Measurements from ENCODE around the gene PTPRN2.

PTPRN2 gene

DNA sequence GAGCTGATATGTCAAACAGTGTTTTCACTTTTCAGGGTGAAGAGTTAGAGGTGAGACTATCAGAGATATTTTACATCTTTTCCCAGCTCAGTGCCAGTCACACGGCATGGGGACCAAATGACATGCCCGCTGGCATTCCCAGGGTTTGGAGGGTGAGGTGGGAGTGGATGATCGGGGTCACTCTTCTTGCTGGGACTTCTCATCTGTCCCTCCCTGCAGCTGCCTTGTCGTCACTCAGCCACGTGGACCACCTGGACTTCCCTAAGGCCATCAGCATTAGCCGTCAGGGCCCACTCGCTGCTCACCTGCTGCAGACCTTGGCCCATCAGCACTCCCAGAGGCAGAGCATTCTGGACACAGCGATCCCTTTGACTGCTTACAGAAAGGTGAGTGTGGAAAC is 949.1 kb downstream of the PTPRN2 start:
- DNase-seq (ENCODE audit: low read depth): no peak
- TF ChIP-seq, protein P1, sequence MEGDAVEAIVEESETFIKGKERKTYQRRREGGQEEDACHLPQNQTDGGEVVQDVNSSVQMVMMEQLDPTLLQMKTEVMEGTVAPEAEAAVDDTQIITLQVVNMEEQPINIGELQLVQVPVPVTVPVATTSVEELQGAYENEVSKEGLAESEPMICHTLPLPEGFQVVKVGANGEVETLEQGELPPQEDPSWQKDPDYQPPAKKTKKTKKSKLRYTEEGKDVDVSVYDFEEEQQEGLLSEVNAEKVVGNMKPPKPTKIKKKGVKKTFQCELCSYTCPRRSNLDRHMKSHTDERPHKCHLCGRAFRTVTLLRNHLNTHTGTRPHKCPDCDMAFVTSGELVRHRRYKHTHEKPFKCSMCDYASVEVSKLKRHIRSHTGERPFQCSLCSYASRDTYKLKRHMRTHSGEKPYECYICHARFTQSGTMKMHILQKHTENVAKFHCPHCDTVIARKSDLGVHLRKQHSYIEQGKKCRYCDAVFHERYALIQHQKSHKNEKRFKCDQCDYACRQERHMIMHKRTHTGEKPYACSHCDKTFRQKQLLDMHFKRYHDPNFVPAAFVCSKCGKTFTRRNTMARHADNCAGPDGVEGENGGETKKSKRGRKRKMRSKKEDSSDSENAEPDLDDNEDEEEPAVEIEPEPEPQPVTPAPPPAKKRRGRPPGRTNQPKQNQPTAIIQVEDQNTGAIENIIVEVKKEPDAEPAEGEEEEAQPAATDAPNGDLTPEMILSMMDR (conservative IDR thresholded peaks at IDR 0.05; ENCODE audit: low read depth, low read length): no peak
- H3K4me3 ChIP-seq (ENCODE audit: low read depth, low read length): no peak overlapping the region

DNA sequence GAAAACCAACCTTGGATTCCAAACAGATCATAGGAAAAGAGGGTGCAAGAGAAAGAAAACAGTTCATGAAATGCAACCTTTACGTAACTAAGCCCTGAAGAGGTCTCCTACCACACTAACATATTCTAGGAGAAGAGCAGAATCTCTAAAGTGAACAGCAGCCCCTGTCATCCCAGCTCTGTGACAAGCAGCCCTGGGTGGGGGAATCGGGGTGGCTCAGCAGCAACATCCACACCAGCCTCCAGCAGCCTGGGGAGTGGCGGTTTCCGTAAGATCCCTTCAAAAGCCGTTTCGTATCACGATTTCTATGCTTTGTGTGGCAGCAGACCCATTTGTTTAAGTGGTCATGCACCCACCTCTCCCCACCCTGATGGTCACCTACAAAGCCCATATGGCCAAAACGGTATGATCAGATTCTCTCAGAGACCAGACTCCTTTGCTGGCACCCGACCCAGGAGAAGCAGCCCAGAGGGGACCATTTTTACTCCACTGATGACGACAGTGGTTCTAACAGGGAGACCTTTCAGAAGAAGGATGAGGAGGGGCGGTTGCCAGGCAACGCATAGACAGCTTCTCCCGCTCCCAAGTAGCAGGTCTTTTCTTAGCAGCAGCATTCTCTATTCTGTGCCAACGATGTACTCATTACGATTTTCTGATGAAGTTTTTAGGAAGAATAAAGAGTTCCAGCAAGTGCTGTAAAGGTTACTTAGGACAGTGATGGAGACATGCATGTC is 950.2 kb downstream of the PTPRN2 start:
- no peak overlapping the region for H3K4me3 ChIP-seq (ENCODE audit: low read depth, low read length)
- TF ChIP-seq, protein P1 (conservative IDR thresholded peaks at IDR 0.05; ENCODE audit: low read depth, low read length): no peak
- DNase-seq (ENCODE audit: low read depth): no peak

DNA sequence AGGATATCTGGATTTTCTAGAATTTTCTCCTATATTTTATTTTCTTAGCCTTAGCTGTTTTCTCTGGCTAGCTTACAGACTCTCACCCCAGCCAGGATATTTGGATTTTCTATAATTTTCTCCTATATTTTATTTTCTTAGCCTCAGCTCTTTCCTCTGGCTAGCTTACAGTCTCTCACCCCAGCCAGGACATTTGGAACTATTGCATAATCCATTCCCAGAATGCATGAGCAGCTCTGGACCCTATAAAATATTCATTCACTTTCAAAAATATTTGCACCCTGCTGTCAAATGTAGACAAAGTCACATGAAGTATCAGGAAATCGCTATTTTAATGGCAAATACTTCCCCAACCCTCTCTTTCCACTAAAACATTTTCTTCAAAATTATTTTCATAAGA is 952.0 kb downstream of the PTPRN2 start:
- no peak for DNase-seq (ENCODE audit: low read depth)
- TF ChIP-seq, protein P1 (conservative IDR thresholded peaks at IDR 0.05; ENCODE audit: low read depth, low read length): no peak

DNA sequence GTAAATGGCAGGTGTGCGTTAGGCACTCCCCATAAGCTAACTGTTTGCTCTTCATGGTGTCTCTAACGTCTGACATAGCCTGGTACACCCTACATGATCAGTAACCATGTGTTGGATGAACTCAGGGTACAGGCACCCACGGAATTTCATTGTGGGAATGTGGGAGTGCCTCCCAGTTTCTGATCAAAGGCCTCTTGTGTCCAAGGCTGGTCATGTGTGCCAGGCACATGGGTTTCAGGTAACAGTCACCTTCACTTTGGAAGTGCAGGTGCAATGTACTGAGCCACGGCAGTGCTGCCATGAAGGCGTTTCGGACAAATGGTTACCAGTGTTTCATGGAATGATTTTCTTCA is 952.5 kb downstream of the PTPRN2 start:
- DNase-seq (ENCODE audit: low read depth): no peak
- no peak overlapping the region for H3K4me3 ChIP-seq (ENCODE audit: low read depth, low read length)
- TF ChIP-seq, protein P1 (conservative IDR thresholded peaks at IDR 0.05; ENCODE audit: low read depth, low read length): no peak

More for the DNA sequence above, 952.0 kb downstream of the PTPRN2 start:
- no peak overlapping the region for H3K4me3 ChIP-seq (ENCODE audit: low read depth, low read length)

DNA sequence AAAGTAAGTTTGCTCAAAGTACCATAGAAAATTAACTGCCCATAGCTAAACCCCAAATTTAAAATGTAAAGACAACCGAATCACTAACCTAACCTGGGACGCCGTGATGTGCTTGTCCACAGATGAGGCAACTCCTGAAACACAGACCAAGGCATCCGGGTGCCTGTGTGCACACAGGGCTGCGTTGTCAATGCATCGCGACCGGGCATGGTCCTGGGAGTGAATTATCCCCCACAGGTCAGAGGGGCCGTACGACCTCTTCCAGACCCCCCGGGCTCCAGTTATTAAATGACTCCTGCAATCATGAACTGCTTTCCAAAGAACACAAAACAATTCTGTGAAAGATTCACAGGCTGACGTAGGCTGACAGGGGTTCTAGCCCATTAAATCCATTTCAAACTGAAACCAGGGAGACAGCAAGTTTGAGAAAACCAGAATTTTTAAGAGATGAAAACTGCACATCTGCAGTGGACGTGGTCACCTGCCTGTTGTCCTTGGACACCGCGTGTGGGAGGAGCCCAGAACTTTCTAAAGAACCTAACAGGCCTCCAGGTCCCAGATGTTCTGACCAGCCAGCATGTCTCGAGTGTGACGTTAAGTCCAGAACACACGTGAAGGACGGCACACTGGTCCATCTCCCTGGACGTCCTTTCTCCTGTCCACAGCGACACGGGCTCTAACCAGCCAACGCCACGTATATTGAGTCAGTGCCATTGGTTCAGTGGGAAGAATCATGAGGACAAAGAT is 953.0 kb downstream of the PTPRN2 start:
- no peak for DNase-seq (ENCODE audit: low read depth)
- TF ChIP-seq, protein P1 (conservative IDR thresholded peaks at IDR 0.05; ENCODE audit: low read depth, low read length): no peak
- H3K4me3 ChIP-seq (ENCODE audit: low read depth, low read length): no peak overlapping the region

DNA sequence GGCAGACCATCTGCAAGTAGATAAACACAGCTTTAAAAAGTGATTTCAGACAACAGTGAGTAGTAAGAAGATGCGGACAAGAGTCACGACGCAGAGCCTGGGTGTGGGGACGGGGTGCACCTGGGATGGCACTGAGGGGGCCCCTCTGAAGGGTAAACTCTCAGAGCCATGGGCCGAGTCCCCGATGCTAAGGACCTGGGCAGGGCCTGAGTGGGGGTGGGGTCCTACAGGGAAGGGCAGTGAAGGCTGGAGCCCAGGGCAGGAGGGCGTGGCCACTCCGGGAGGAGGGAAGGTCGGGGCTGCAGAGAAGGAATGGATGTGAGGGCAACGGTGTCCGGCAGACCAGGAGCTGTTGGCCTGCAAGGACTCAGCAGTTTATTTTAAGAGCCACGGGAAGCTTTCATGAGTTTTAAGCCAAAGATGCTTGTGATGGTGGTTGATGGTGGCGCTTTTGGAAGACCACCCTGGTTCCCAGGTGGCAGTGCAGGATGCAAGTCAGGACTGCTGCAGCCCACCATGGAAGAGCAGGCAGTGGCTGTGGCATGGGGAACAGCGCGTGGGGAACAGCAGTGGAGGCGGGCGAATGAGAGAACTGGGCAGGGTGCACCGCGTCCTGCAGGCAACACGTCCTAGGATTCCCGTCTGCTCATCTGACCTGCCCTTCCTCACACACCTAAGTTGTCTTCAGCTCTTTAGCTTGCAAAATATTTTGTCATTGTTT is 954.0 kb downstream of the PTPRN2 start:
- TF ChIP-seq, protein P1 (conservative IDR thresholded peaks at IDR 0.05; ENCODE audit: low read depth, low read length): no peak
- DNase-seq (ENCODE audit: low read depth): no peak
- no peak overlapping the region for H3K4me3 ChIP-seq (ENCODE audit: low read depth, low read length)

Data from choroid plexus epithelial cell (primary cell).